NB4 (cell line): ENCODE measurements around the gene LETM1.

Experiments used
- DNase-seq: peaks from one replicate; pipeline ENCODE4 v3.0.0; 2010; ENCODE audit warnings: low read depth
- H3K4me3 ChIP-seq: one replicate; pipeline ENCODE4 v1.5.1; 2011; ENCODE audit warnings: mild to moderate bottlenecking, low read depth, low read length, moderate library complexity
- CTCF ChIP-seq: IDR thresholded peaks from one replicate; pipeline ENCODE4 v1.5.1; 2012; ENCODE audit warnings: low read depth, low read length
- MAX ChIP-seq: IDR thresholded peaks from 2 replicates; pipeline ENCODE4 v1.6.1; 2011; ENCODE audit warnings: low read depth, low read length
- MYC ChIP-seq: IDR thresholded peaks from 2 replicates; pipeline ENCODE4 v1.6.1; 2011; ENCODE audit warnings: low read depth, low read length
- POLR2A ChIP-seq: IDR thresholded peaks from 2 replicates; pipeline ENCODE4 v1.6.1; 2011; ENCODE audit warnings: mild to moderate bottlenecking; ENCODE audit not compliant: insufficient read length; ENCODE audit errors: extremely low read depth

LETM1 gene

GRCh38 chr4:1796486-1797204 lies 59.3 kb downstream of the LETM1 start:
- TF ChIP-seq CTCF (no peak), MYC (no peak), POLR2A (no peak), MAX (no peak)

GRCh38 chr4:1795299-1796195 lies 60.4 kb downstream of the LETM1 start:
- DNase-seq = peak; percentile 34
- H3K4me3 ChIP-seq = no peak overlapping the region
- TF ChIP-seq CTCF (no peak), MAX (no peak), MYC (no peak), POLR2A (no peak)

More at GRCh38 chr4:1796486-1797204, 59.3 kb downstream of the LETM1 start:
- DNase-seq = no peak
- no peak overlapping the region for H3K4me3 ChIP-seq

GRCh38 chr4:1794809-1795298 lies 61.1 kb downstream of the LETM1 start:
- no peak overlapping the region for H3K4me3 ChIP-seq
- TF ChIP-seq POLR2A (no peak), CTCF (no peak), MAX (no peak), MYC (no peak)
- peak; percentile 41 for DNase-seq

- TF ChIP-seq MAX (no peak), POLR2A (no peak), CTCF (no peak), MYC (no peak)
- peak; percentile 34 for DNase-seq
- no peak overlapping the region for H3K4me3 ChIP-seq
These were observed 61.8 kb downstream of the LETM1 start for GRCh38 chr4:1793940-1794808.

- DNase-seq = peak; percentile 51
- no peak for TF ChIP-seq CTCF
- H3K4me3 ChIP-seq = no peak overlapping the region
These were observed 62.5 kb downstream of the LETM1 start for GRCh38 chr4:1793496-1793840.
